HG02885 (cell line): ENCODE results near the gene NXT1.

Experiments used
- ATAC-seq: cut with Tn5 transposase; IDR thresholded peaks from one replicate; pipeline ENCODE4 v1.9.1; 2021; ENCODE audit warnings: mild to moderate bottlenecking; ENCODE audit not compliant: unreplicated experiment, poor library complexity

NXT1 gene

DNA sequence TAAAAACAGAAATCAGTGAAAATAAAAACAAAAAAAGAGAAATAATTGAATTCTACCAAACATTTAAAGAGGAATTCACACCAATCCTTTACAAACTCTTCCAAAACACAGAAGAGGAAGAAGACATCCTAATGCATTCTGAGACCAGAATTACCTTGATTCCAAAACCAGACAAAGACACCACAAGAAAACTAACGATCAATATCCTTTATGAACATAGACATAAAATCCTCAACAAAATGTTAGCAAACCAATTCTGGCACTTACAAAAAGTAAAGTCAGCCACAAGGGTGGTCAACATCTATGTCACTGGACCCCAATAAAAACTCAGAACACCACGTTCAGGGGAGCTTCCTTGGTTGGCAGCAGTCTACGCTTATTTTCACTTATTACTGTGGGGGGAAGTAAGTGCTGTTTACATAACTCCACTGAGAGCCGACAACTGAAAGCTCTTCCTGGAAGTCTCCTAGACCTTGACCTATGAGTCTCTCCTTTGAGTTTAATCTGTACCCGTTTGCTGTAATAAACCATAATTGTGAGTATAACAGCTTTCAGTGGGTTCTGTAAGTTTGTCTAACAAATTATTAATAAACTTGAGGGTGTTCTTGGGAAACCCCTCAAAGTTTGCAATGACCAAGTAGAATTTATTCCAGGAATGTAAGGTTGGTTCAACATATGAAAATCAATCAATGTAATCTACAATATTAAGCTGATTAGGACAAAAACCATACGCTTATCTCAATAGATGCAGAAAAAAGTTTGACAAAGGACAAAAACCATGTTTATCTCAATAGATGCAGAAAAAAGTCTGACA lies 35.9 kb downstream of the NXT1 start:
- no peak for ATAC-seq

DNA sequence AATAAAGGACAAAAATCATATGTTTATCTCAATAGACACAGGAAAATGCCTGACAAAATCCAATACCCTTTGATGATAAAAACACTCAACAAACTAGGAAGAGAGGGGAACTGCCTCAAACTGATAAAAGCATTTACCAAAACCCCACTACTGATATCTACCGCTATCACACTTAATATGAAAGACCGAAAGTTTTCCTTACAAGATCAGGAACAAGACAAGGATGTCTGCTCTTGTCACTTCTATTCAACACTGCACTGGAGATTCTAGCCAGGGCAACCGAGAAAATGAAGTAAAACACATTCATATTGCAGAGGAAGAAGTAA lies 36.5 kb downstream of the NXT1 start:
- no peak for ATAC-seq

DNA sequence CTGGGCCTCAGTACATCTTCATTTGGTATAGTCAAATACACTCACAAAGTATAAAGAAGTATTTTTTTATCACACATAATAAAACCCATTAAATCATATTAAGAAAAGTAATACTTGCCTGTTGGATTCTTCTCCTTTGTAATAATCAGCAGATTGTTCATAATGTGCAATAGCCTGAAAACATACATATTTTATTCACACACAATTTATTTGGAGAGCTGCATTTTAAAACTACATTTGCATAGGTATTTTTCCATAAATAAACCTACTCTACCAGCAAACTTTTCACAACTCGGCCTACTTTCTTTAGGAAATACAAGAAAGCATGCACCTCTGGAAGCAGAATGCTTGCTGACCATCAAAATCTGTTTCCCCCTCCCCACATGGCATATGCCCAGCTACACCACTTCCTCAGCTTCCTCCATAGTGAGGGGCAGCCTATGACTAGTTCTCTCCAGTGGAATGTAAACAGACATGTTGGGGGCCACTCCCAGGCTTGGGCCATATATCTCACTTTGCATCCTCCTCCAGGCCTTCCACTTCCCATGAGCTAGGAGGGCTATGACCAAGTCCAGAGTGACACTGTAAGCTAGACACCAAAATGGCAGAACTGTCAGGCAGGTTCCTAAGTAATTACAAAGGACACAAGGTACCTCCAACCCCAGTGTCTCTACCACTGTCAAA lies 39.6 kb downstream of the NXT1 start:
- no peak for ATAC-seq

DNA sequence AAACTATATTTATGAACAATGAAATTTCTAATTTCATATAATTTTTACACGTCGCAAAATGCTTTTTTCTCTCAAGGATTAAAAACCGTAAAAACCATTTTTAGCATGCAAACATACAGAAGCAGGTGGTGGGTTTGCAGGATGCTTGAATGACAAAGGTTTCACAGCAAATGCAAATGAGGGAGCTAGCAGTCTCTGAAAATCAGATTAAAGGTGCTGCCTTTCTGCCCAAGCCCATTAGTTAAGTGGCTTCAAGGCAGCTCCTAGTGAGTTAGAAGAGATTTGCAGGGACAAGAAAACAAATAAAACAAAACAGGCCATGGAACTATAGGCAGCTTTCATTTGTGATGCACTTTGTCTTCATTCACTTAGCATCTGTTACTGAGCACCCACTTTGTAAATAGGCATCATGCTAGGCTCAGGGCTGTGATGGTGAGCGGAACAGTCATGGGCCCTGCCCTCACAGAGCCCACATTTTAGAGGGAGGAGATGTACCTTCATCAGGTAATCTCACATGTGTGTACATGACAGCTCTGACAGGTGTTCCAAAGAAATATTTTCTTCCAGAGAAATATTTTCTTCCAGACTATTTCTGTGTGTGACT lies 41.2 kb downstream of the NXT1 start:
- no peak for ATAC-seq

DNA sequence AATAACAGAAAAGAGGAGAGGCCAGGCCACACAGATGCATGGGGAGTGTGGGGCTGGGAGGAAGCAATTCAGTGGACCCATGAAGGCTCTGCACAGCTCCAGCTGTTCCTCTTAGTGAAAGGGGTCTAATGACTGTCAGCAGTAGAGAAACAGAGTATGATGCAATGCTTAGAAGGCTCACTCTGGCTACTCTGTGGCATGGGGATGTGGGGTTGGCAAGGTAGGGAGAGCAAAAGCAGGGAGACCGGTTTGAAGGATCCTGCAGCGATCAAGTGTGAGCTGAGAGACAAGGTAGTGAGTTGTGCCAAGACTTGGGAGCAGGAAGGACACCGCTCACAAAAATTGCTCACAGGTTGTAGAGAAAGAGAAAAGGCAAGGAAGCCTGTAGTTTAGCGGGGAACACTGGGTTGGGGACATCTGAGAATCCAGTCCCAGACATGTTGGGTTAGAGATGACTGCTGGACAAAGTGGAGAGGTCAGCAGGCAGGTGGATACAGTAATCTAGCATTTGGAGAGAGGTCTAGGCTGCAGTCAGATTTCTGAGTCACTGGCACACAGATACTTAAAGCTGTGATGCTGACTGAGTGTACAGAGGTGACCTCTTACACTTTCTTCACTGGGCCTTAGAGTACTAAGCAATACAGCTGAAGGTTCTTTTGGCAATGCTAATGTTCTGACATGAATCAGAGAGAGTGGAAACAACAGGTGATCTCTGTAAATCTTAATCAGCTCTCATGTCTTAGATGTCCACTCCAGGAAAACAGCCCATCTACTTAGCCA lies 43.6 kb downstream of the NXT1 start:
- no peak for ATAC-seq

DNA sequence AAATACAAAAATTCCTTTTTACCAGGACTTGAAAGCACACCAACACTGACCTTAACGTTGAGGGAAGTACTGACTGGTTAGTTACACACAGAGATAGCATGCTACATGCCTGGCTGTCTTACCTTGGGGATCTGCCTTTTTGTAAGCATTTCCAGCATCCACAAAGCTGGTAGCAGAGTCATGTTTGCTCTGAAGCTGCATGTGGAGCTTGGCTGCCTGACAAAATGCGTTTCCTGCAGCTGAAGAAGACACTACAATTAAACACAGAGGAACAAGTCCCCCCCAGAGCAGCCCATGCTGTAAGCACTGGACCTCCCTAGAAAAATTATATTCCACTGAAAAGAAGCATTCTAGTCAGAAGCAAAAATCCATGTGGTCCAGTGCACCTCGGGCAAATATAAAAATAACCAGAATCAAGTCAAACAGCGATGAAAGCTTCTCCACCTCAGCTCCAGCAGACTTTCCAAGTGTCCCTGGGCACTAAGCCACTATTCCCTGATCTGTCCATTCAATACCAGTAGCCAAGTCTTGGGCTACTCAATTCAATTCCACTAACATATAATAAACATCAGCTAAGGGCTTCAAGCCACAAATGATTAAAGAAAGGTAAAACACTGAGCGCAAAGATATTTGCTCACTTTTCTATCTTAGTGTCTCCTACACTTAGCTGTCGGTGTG lies 46.5 kb downstream of the NXT1 start:
- no peak for ATAC-seq

DNA sequence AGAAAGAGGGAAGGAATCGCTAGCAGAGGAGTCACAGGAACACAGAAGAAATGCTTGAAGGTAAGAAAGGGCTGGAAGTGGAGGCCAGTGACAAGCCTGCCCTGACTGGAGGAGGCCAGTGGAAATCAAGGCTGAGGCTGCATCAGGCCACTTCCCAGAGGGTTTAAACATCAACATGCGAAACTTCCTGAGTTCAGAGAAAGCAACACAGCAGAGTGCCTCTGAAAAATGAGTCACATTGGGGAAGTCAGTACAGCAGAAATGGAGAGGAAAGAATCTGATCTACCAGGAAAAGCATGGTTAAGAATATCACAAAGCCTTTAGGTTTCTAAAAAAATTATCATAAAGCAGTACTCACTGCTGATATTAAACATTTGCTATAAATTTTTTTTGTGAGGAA lies 47.4 kb downstream of the NXT1 start:
- ATAC-seq, result no peak

DNA sequence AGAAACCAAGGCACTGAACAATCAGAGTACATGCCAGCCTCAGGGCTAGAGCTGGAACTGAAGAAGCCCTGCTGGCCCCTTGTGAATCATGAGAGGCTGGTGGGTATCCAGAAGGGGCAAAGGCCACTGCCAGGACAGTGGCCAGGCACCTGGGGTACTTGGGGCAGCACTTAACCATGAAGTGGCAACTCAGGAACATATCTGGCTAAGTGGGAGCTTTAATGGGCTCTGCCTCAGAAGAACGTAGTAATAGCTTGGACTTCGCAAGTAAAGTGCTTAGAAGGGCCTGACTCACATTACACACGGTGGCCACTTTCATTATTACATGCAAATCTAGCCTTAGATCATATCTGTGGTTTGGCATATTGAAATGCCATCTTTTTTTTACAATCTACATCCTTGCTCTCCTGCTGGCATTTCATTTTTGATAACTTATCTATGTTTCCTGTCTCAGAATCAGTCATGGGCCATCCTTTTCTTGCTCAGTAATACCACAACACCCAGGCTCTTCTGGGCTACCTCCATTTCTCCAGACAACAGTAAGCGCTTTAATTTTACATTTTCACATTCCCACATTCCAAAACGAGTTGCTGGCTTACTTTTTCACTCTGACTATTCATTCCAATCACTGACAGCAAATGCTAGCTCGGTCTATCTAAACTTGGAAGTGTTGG lies 49.1 kb downstream of the NXT1 start:
- ATAC-seq, result peak; percentile 76

DNA sequence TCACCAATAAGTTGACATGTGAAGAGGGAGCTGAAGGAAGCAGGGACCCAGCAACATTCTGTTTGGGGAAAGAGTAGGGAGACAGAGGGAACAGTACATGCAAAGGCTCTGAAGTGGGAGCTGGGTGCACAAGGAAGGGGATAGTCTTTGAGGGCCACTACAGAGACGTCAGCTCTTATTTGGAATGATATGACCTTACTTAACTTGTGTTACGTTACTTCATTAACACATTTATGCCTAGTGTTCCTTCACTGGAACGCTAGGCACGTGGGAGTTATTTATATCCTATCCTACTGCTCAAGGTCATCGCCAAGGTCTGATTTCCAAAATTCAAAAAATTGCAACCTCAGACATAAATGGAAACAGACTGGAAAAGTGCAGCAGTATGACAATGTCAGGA lies 50.5 kb downstream of the NXT1 start:
- ATAC-seq, result no peak

DNA sequence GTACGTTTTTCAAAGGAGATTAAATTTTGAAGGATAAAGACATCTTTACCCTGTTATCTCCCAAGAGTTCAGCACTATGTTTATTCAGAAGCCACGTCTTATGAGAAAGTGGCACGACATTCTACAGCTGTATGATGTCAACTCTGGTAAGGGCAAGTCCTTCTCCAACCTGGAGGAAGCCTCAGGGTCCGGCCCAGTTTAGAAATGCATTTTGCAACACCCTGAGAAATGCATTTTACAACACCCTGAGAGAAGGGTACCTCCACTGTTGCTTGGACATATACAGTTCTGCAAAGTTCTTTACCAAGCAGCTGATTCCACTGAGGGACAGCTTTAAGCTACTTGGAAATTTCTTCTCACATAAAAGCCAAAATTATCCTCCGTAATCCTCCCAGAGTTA lies 53.2 kb downstream of the NXT1 start:
- no peak for ATAC-seq

DNA sequence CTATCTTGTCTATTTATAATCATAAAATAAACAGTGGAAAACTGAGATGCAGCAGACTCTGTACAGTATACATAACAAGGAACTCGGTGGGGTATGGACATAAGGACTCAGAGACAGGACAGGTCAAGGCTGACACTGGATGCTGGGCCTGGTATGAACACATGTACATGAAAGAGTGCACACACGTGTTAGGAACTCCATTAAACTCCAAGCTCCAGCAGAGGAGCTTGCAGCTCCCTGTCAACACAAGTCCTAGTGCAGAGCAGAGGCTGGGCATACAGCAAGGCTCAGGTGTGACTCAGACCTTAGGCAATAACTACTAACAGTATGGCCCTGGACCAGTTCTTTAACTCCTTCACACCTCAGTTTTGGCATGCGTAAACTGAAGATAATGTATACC lies 53.6 kb downstream of the NXT1 start:
- no peak for ATAC-seq
